NCI-H1436 treated with DMSO at 0.1 percent for 48 hours (cell line): ENCODE results near the gene PARD3B.

ENCODE experiments used
- DNase-seq: peaks from one replicate; lab custom pipeline; 2025; lab: John Stamatoyannopoulos, UW

The PARD3B gene

GRCh38 chr2:204657024-204657423 lies 111.7 kb downstream of the PARD3B start:
- no peak for DNase-seq

- DNase-seq, result no peak
These were observed 117.7 kb downstream of the PARD3B start for GRCh38 chr2:204662956-204663355.

DNA sequence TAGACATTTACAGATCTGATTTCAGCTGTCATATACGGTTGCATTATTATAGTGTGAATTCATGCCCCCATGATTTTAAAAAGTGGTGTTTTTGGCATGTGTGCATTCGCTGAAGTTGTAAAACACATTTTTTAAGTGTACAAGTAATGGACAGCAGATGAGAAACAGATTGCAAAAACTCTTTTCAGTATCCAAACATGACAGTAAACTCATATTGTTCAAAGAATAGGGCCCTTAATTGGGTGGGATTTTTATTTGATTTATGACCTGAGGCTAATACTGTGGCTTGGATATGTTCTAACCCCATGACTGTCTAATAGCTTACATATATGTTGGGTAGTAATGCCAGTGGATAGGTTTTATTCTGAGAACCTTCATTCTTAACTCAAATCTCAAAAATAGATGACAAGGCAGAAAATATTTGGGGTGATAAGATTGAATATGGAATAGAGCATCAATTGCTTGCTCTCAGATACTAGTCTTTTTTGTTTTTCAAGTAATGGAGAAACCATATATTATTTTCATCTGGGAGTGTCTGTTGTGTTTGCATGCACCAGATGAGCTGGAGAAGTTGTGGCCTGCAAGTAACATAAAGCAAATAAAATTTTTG lies 118.6 kb downstream of the PARD3B start:
- DNase-seq, result no peak

GRCh38 chr2:204664708-204665121 lies 119.4 kb downstream of the PARD3B start:
- DNase-seq, result no peak

- DNase-seq, result no peak
These were observed 119.9 kb downstream of the PARD3B start for GRCh38 chr2:204665207-204665606.

- DNase-seq, result no peak
These were observed 120.5 kb downstream of the PARD3B start for GRCh38 chr2:204665771-204666170.

GRCh38 chr2:204667990-204668389 lies 122.7 kb downstream of the PARD3B start:
- DNase-seq, result no peak

- DNase-seq, result no peak
These were observed 124.1 kb downstream of the PARD3B start for GRCh38 chr2:204669382-204669781.

DNA sequence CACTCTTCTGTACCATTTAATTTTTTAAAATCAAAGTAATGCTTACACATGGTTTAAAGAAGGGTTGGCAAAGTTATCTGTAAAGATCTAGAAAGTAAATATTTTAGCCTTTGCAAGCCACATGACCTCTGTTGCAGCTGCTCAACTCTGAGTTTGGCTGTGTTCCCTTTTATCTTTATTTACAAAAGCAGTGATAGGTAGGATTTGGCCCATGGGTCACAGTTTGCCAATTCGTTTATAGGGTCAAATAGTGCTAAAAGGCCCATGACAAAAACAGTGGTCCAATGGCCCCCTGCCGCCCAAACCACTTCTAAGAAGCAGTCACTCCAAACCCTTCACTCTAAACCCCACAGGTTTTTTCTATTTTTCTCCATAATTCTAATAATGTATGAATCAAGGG lies 124.8 kb downstream of the PARD3B start:
- no peak for DNase-seq

DNA sequence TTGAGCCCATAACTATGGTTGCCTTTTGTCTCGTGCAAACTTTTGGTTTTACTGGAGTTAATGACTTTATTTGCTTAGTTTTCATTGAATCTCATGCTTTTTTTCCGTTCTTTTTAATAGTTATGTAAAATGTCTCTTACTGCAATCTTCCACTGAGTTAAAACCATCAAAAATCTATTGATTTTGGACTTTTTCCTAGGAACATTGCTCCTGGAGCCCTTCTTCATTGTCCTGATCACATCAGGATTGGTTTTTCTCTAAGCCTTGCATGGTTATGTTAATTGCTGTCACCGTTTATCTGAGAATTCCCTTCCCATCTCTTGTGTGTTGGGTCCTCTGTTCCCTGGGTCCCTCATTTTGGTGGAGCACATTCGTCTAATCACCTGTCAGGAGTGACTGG lies 125.5 kb downstream of the PARD3B start:
- no peak for DNase-seq

- DNase-seq, result no peak
These were observed 127.5 kb downstream of the PARD3B start for GRCh38 chr2:204672772-204673171.

GRCh38 chr2:204673877-204674276 lies 128.6 kb downstream of the PARD3B start:
- DNase-seq, result no peak

- no peak for DNase-seq
These were observed 132.8 kb downstream of the PARD3B start for GRCh38 chr2:204678031-204678430.

DNA sequence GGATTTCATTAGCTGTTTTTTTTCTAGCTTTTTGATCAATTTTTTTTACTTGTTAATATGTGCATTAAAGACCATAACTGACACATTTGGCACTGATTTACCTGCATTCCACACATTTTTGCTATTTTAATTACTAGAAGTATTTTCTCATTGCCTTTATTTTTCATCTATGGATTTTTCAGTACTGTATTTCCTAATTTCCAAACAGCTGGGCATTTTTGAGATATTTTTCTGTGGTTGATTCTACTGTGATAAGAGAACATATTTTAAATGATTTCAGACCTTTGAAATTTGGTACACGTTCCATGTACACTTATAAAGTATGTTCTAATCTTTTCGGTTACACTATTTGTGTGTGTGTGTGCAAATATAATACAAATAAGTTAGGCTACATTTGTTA lies 135.3 kb downstream of the PARD3B start:
- no peak for DNase-seq

DNA sequence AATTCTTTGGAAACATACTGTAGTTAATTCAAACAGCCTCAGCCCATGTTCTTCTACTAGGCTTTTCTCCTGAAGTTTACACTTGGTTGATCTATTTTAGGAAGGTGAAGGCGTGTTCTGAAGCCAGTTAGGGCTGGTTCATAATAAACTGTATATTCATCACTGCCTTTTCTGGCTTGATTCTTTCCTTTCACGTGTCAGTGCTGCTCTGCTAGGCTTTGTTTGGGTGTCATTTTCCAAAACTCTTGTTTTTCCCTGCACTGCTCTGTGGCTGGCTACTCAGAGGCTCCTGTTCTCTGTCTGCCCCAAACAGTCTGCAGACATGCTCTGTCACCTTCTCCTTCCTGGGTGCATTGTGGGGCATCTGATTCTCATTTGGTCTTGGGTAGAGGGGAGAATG lies 136.1 kb downstream of the PARD3B start:
- DNase-seq, result no peak

- no peak for DNase-seq
These were observed 138.1 kb downstream of the PARD3B start for GRCh38 chr2:204683384-204683783.

- DNase-seq, result no peak
These were observed 141.1 kb downstream of the PARD3B start for GRCh38 chr2:204686406-204686805.

DNA sequence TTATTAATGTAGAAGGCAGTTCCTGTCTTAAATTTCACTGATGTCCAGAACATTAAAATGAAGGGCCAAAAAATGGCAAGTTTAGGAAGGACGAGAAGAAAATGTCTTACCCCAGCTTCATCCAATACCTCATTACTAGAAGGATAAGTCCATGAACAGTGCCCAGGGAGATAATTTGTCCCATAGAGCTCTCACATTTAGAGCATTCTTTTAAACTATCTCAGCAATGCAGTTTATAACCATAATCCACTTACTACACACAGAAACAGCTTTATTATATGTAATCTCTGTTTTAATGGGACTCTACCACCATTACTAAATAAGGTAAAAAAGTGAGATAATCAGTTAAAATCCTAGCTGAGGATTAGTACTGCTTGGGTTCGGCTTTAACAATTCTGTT lies 142.5 kb downstream of the PARD3B start:
- DNase-seq, result no peak

- DNase-seq, result peak; percentile 40
These were observed 146.7 kb downstream of the PARD3B start for GRCh38 chr2:204691911-204692510.

GRCh38 chr2:204692790-204693189 lies 147.5 kb downstream of the PARD3B start:
- no peak for DNase-seq

- DNase-seq, result no peak
These were observed 148.0 kb downstream of the PARD3B start for GRCh38 chr2:204693262-204693661.

GRCh38 chr2:204695506-204695905 lies 150.2 kb downstream of the PARD3B start:
- DNase-seq, result no peak

GRCh38 chr2:204696124-204696523 lies 150.8 kb downstream of the PARD3B start:
- no peak for DNase-seq

DNA sequence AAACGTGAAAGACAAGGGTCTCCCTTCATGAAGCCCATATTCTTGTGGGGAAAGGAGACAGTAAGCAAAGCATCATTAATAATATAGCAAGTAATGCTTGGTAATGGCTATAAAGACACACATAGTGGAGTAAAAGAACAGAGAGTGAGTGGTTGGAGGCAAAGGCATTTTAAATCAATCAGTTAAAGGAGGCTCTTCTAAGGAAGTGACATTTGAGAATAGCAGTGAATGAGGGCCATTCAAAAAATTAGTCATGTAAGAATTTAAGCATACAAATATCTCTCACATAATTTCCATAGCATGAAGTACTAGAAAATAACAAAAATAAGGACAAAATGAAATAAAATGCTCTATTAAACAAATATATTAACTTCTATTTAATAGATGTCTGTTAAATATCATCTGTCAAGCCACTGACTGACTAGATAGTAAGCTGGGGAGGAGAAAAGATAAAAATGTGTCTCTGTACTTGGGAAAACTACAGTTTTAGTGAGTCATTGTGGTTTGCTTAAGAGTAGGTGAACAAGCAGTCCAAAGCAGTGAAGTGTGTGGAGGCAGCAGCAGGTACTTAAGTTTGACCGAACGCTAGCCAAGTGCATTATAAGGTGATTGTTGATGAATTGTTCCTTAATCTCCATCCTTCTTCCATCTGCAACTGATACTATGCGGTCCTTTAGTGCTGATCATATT lies 160.1 kb downstream of the PARD3B start:
- DNase-seq, result no peak
